Mucosa of rectum (tissue), 2 donors: ENCODE measurements around the gene YBX1.
"Not testable (repeated sequence)": the region's sequence is repeated elsewhere in the genome, so short reads cannot be mapped to it uniquely, and the experiment has no call there.

Experiments used
- H3K27ac ChIP-seq, 2 donors: one replicate each; pipeline ENCODE4 v1.7.0; 2013; ENCODE audit warnings: inconsistent platforms in 2 of 2, low read depth in 2 of 2, low read length in 2 of 2
- H3K27me3 ChIP-seq, 2 donors: one replicate each; pipeline ENCODE4 v1.7.0; 2013; ENCODE audit warnings: low read length in 2 of 2; ENCODE audit not compliant: control insufficient read depth in 2 of 2, insufficient read depth in 2 of 2
- H3K36me3 ChIP-seq, 2 donors: one replicate each; pipeline ENCODE4 v1.7.0; 2013; ENCODE audit warnings: low read length in 2 of 2; ENCODE audit not compliant: control insufficient read depth in 2 of 2, insufficient read depth in 2 of 2
- H3K4me1 ChIP-seq, 2 donors: one replicate each; pipeline ENCODE4 v1.7.0; 2013; ENCODE audit warnings: low read length in 2 of 2, mild to moderate bottlenecking in 1 of 2; ENCODE audit not compliant: control insufficient read depth in 2 of 2, insufficient read depth in 2 of 2
- H3K4me3 ChIP-seq, 2 donors: one replicate each; pipeline ENCODE4 v1.7.0; 2013; ENCODE audit warnings: low read length in 2 of 2
- H3K9ac ChIP-seq, 2 donors: one replicate each; pipeline ENCODE4 v1.7.0; 2013; ENCODE audit warnings: low read length in 2 of 2, low read depth in 1 of 2, mild to moderate bottlenecking in 1 of 2
- H3K9me3 ChIP-seq, 2 donors: one replicate each; pipeline ENCODE4 v1.7.0; 2013; ENCODE audit warnings: low read length in 2 of 2; ENCODE audit not compliant: control insufficient read depth in 2 of 2
- donor health status: healthy.
- donor health status: Normal muscosa, but diverticular disease.

YBX1 gene

GRCh38 chr1:42747125-42747524, 64.9 kb downstream of the YBX1 start:
- Histone ChIP-seq H3K27me3 (no peaks in the 10 kb centered on the region), H3K36me3 (peaks cover 12 to 15% of the 10 kb centered on the region in 2 donors), H3K4me1 (no peaks in the 10 kb centered on the region), H3K4me3 (no peak overlapping the region), H3K9ac (no peak overlapping the region), H3K27ac (no peak overlapping the region), H3K9me3 (no peaks in the 10 kb centered on the region)

- no peak overlapping the region for H3K27ac ChIP-seq
- H3K9me3 ChIP-seq, result no peaks in the 10 kb centered on the region
- H3K9ac ChIP-seq, result no peak overlapping the region
- no peaks in the 10 kb centered on the region for H3K4me1 ChIP-seq
- H3K4me3 ChIP-seq, result no peak overlapping the region
- no peaks in the 10 kb centered on the region for H3K27me3 ChIP-seq
- H3K36me3 ChIP-seq, result peaks cover 15 to 19% of the 10 kb centered on the region in 2 donors
Observed at GRCh38 chr1:42748021-42748420, 65.8 kb downstream of the YBX1 start.

- no peak overlapping the region for H3K27ac ChIP-seq
- H3K4me3 ChIP-seq, result no peak overlapping the region
- peaks cover 15 to 19% of the 10 kb centered on the region in 2 donors for H3K36me3 ChIP-seq
- no peaks in the 10 kb centered on the region for H3K4me1 ChIP-seq
- no peaks in the 10 kb centered on the region for H3K27me3 ChIP-seq
- no peaks in the 10 kb centered on the region for H3K9me3 ChIP-seq
- H3K9ac ChIP-seq, result no peak overlapping the region
Observed at GRCh38 chr1:42748461-42749410, 66.5 kb downstream of the YBX1 start.

GRCh38 chr1:42750041-42750440, 67.8 kb downstream of the YBX1 start:
- Histone ChIP-seq H3K36me3 (peaks cover 23 to 32% of the 10 kb centered on the region in 2 donors), H3K4me3 (no peak overlapping the region), H3K9me3 (no peaks in the 10 kb centered on the region), H3K27me3 (no peaks in the 10 kb centered on the region), H3K27ac (no peak overlapping the region), H3K9ac (no peak overlapping the region), H3K4me1 (no peaks in the 10 kb centered on the region)

- H3K36me3 ChIP-seq, result peaks cover 20 to 36% of the 10 kb centered on the region in 2 donors
- H3K4me3 ChIP-seq, H3K27me3 ChIP-seq, H3K9ac ChIP-seq, H3K9me3 ChIP-seq, H3K27ac ChIP-seq, H3K4me1 ChIP-seq: not testable (repeated sequence)
Observed at GRCh38 chr1:42751511-42752070, 69.4 kb downstream of the YBX1 start.

- Histone ChIP-seq H3K9me3 (no peaks in the 10 kb centered on the region), H3K27me3 (no peaks in the 10 kb centered on the region), H3K4me3 (no peak overlapping the region), H3K9ac (no peak overlapping the region), H3K4me1 (no peaks in the 10 kb centered on the region), H3K27ac (no peak overlapping the region), H3K36me3 (peaks cover 20 to 35% of the 10 kb centered on the region in 2 donors)
Observed at GRCh38 chr1:42752284-42752683, 70.1 kb downstream of the YBX1 start.

GRCh38 chr1:42753070-42753469, 70.9 kb downstream of the YBX1 start:
- Histone ChIP-seq H3K4me1 (no peaks in the 10 kb centered on the region), H3K36me3 (peaks cover 26 to 41% of the 10 kb centered on the region in 2 donors), H3K4me3 (no peak overlapping the region), H3K9me3 (no peaks in the 10 kb centered on the region), H3K27ac (no peak overlapping the region), H3K9ac (no peak overlapping the region), H3K27me3 (no peaks in the 10 kb centered on the region)
